ENCODE results near the gene SSBP3.

DNA sequence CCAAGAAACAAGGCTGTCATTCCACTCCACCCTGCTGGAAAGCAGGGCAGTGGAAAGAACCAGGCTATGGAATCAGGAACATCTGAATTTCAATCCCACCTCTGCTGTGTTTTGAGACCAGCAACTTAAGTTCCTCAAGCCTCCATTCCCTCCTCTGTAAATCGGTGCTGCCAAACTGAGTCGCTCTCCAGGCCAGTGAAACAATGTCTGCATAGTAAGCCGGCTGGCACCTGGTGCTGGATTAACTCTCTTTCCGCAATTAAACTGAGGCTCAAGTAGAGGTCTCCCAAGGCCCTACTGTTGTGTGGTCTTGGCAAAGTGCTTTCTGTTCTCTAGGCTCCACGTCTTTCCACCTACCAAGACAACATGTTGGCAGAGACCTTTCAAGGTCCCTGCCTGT is 65.3 kb downstream of the SSBP3 start:
- TF ChIP-seq CTCF (IDR thresholded peaks at IDR 0.05; ENCODE audit: low read depth, low read length) (no peak), EZH2phosphoT487 (IDR thresholded peaks at IDR 0.05; ENCODE audit: low read depth) (no peak)
